ENCODE results near the gene LSM14A.
"Not testable (repeated sequence)": the region's sequence is repeated elsewhere in the genome, so short reads cannot be mapped to it uniquely, and the experiment has no call there.

LSM14A gene

GRCh38 chr19:34171877-34172660 is at the start of gene LSM14A:
Gene LSM14A, plus strand, starts transcription at chr19:34172504. Its CDS starts 139 bp downstream, at chr19:34172643.
- peak; percentile 69 for DNase-seq

DNA sequence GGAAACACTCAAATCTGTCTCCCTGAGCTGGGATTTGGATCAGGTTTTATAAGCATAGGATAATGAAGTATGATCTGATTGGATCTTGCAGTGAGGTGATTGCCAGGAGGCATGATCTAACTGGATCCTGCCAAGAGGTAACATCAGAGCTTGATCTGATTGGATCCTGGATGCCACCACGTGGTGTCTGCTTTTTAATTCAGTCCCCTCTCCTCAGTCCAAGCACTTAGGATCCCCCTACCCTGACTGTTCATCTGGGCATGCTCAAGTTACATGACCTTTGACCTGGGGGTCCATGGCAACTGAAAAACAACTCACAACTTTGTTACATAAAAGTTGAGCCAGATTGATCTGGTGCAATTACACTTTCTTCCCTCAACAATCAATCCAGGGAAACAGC is 47.5 kb upstream of the LSM14A start:
- DNase-seq: no peak

DNA sequence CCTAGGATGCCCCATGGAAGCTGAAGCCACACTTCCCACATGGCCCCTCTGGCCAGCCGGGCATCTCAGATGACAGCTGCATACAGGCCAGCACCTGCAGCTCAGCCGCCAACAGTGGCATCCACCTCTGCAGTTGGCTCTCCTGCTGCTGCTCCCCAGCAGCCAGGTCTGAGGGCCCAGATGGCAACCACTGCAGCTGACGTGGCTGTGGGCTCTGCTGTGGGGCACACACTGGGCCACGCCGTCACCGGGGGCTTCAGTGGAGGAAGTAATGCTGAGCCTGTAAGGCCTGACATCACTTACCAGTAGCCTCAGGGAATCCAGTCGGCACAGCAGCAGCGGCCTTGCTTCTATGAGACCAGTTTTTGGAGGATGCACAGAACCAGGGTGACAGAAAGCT is 45.3 kb upstream of the LSM14A start:
- no peak for DNase-seq

- no peak for DNase-seq
Observed at GRCh38 chr19:34127684-34128189, 44.6 kb upstream of the LSM14A start.

GRCh38 chr19:34128558-34129250 is 43.6 kb upstream of the LSM14A start:
- no peak for DNase-seq

GRCh38 chr19:34131100-34131499 is 41.2 kb upstream of the LSM14A start:
- no peak for DNase-seq

DNA sequence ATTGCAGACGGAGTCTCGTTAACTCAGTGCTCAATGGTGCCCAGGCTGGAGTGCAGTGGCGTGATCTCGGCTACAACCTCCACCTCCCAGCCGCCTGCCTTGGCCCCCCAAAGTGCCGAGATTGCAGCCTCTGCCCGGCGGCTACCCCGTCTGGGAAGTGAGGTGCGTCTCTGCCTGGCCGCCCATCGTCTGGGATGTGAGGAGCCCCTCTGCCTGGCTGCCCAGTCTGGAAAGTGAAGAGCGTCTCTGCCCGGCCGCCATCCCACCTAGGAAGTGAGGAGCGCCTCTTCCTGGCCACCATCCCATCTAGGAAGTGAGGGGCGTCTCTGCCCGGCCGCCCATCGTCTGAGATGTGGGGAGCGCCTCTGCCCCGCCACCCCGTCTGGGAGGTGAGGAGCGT is 40.2 kb upstream of the LSM14A start:
- not testable (repeated sequence) for DNase-seq

GRCh38 chr19:34132706-34133105 is 39.6 kb upstream of the LSM14A start:
- not testable (repeated sequence) for DNase-seq

GRCh38 chr19:34134190-34135053 is 37.9 kb upstream of the LSM14A start:
- peak; percentile 50 for DNase-seq

DNA sequence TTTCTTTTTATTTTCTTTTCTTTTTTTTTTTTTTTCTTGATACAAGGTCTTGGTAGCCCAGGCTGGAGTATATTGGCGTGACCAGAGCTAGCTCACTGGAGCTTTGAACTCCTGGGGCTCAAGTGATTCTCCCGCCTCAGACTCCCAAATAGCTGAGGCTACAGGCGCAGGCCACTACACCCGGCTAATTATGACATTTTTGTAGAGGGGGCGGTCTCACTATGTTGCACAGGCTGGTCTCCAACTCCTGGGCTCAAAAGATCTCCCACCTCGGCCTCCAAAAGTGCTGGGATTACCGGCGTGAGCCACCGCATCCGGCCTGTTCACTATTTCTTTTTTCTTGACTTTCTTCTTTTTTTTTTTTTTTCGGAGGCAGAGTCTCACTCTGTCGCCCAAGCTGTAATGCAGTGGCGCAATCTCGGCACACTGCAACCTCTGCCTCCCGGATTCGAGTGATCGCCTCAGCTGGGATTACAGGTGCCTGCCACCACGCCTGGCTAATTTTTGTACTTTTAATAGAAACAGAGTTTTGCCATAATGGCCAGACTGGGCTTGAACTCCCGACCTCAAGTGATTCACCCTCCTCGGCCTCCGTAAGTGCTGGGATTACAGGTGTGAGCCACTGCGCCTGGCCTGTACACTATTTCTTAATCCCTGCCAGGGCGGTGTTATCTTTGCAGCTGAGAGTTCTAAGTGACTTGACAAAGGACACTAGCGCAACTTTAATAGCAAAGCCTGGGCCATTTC is 37.1 kb upstream of the LSM14A start:
- DNase-seq: no peak

GRCh38 chr19:34135821-34136611 is 36.3 kb upstream of the LSM14A start:
- DNase-seq: no peak

DNA sequence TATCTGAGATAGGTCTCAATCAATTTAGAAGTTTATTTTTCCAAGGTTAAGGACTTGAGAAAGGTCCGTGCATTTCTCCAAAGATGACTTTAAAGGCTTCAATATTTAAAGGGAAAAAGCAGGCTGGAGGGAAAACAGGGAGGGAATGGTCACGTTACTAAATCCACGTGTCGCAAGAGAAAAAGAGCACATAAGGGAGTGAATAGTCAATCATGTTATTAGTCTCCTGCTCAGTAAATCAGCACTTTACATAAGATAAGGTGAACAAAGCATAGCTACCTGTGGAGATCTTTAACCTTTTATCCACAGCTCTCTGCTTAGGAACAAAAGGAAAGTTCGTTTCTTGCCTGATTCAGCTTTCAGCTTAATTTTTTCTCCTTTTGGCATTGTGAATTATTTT is 31.3 kb upstream of the LSM14A start:
- no peak for DNase-seq

- no peak for DNase-seq
Observed at GRCh38 chr19:34142440-34142839, 29.9 kb upstream of the LSM14A start.

- DNase-seq: no peak
Observed at GRCh38 chr19:34145741-34146202, 26.5 kb upstream of the LSM14A start.

DNA sequence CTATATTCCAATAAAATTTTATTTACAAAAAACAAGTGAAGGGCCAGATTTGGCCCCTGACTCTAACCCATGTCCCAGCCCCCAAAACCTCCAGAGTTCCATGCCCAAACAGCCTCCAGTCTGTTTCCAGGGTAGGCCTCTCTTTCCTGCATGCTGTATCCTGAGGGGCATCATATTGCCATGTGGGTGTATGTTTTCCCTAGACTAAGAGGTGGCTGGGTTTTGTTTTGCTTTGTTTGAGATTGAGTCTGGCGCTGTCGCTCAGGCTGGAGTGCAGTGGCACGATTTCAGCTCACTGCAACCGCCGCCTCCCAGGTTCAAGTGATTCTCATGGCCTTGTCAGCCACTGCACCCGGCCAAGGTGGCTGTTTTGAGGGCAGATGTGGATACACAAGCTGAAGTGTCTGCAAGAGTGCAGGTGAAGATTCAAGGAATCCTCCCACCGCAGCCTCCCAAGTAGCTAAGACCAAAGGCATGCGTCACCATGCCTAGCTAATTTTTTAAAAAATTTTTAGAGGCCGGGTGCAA is 23.6 kb upstream of the LSM14A start:
- DNase-seq: no peak

DNA sequence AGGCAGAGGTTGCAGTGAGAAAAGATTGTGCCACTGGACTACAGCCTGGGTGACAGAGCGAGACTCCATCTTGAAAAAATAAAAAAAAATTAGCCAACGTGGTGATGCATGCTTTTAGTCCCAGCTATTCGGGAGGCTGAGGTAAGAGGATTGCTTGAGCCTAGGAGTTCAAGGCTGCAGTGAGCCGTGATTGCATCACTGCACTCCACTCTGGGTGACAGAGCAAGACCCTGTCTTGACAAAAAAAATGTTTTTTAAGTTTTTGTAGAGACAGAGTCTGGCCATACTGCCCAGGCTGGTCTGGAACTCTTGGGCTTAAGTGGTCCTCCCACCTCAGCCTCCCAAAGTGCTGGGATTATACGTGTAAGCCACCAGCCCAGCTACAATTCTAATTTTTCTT is 22.4 kb upstream of the LSM14A start:
- DNase-seq: no peak

DNA sequence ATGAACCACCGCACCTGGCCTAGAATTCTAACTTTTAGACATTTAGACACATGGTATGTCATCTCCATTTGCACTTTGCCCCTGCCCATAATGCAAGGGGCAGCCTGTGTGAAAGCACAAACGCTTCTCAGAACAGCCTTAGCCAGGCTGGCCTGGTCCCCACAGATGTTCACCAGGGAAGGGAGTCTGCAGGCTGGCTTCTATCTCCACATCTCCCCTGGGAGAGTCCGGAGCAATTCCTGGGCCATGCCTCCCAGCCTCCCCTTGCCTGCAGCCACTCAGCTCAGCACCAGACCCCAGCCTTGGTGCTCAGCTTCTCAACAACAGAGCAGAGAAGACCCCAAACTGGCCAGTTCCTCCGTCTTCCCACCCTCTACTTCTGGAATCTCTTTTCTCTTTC is 21.7 kb upstream of the LSM14A start:
- no peak for DNase-seq

DNA sequence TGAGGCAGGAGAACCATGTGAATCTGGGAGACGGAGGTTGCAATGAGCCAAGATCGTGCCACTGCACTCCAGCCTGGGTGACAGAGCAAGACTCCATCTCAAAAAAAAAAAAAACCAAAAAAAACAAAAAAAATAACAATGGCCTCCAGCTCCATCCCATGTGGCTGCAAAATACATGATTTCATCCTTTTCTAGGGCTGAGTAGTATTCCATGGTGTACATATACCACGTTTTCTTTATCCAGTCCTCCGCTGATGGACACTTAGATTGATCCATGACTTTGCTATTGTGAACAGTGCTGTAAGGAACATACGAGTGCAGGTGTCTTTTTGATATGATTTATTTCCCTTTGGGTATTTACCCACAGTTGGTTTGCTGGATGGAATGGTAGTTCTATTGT is 20.9 kb upstream of the LSM14A start:
- no peak for DNase-seq

- no peak for DNase-seq
Observed at GRCh38 chr19:34154401-34154800, 17.9 kb upstream of the LSM14A start.

- DNase-seq: no peak
Observed at GRCh38 chr19:34155686-34156085, 16.6 kb upstream of the LSM14A start.

DNA sequence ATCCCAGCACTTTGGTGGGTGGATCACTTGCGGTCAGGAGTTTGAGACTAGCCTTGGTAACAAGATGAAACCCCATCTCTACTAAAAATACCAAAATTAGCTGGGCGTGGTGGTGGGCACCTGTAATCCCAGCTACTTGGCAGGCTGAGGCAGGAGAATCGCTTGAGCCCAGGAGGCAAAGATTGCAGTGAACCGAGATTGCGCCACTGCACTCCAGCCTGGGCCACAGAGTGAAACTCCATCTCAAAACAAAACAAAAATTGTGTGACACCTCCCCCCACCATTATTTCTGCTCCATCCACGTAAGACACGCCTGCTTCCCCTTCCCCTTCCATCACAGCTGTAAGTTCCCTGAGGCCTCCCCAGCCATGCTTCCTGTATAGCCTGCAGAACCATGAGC is 13.3 kb upstream of the LSM14A start:
- DNase-seq: not testable (repeated sequence)

All from NCI-H510A (cell line).